Transverse colon (tissue), 4 donors: ENCODE measurements around the gene GNAQ. TPM values are rescaled to one million over a fixed set of nuclear protein-coding genes. Genes with fewer than 3 reads are reported as not detected.

Experiments
- DNase-seq: peaks from one replicate; pipeline ENCODE4 v3.0.0-alpha.2; 2019
- H3K27ac ChIP-seq, 4 donors: fragments of 200-600 bp; sonication (generic); 2 replicates each; pipeline ENCODE4 v1.5.1; 2016 to 2018; ENCODE audit warnings: inconsistent platforms in 4 of 4
- H3K27me3 ChIP-seq: fragments of 200-600 bp; sonication (generic); 2 replicates; pipeline ENCODE4 v1.5.1; 2017; ENCODE audit warnings: inconsistent platforms
- H3K36me3 ChIP-seq, 4 donors: fragments of 200-600 bp; sonication (generic); 2 replicates each; pipeline ENCODE4 v1.5.1; 2017 to 2019; ENCODE audit warnings: inconsistent platforms in 4 of 4
- H3K4me1 ChIP-seq, 4 donors: fragments of 200-600 bp; sonication (generic); 2 replicates each; pipeline ENCODE4 v1.5.1; 2017 to 2020; ENCODE audit warnings: inconsistent platforms in 4 of 4
- H3K4me3 ChIP-seq, 4 donors: fragments of 200-600 bp; sonication (generic); 1 replicate in 1 of 4; 2 replicates in 3 of 4; pipeline versions ENCODE4 v1.5.1 to v1.6.1; 2017 to 2019; ENCODE audit warnings: inconsistent platforms in 4 of 4
- H3K9me3 ChIP-seq, 2 donors: fragments of 200-600 bp; sonication (generic); 2 replicates each; pipeline ENCODE4 v1.5.1; 2017 to 2019; ENCODE audit warnings: inconsistent platforms in 2 of 2
- EP300 ChIP-seq: sonication (generic); formaldehyde crosslinking; IDR thresholded peaks from one replicate; pipeline ENCODE4 v1.6.1; 2017; ENCODE audit warnings: antibody characterized with exemption, low read depth
- POLR2A ChIP-seq: fragments of 450-650 bp; IDR thresholded peaks from one replicate; pipeline ENCODE4 v1.6.1; 2016; ENCODE audit warnings: antibody characterized with exemption, mild to moderate bottlenecking, moderate library complexity
- POLR2AphosphoS5 ChIP-seq, 3 donors: sonication (generic); formaldehyde crosslinking; IDR thresholded peaks; one replicate each; pipeline ENCODE4 v1.6.1; 2016; ENCODE audit warnings: antibody characterized with exemption in 3 of 3
- WGBS, 2 donors: methylation state at CpG; one replicate each; pipeline ENCODE4 v1.1.5; 2018; ENCODE audit warnings: low coverage in 1 of 2; 5-methylcytosine and 5-hydroxymethylcytosine counted together
- in situ Hi-C, 4 donors: fragments of 200-750 bp; cut with MboI; loops; one replicate each; pipeline versions ENCODE4 v1.15.0 to v1.15.1; 2017; ENCODE audit warnings: low sequenced_read_pairs in 3 of 4, low pct_ligation_motif_present in 1 of 4, low pct_unique_long_range_greater_than_20kb in 1 of 4
- intact Hi-C: fragments of 100-400 bp; cut with DNase I; formaldehyde crosslinking; loops from one replicate; pipeline ENCODE4 v1.15.1; 2023; ENCODE audit warnings: low total_unique reads
- total RNA-seq, 4 donors: library from RNA; depleted of rRNA; stranded (reverse); fragments of >200 nt; gene quantifications; one replicate each; pipeline ENCODE4 v1.1.0, GENCODE V29; 2016
- TF ChIP-seq, protein P1 (sequence below), 5 experiments: fragments of 200-600 bp in 3 of 5; fragments of 450-650 bp in 2 of 5; sonication (generic) in 3 of 5; IDR thresholded peaks; 1 replicate in 2 of 5; 2 replicates in 3 of 5; pipeline ENCODE4 v1.5.1; 2016 to 2017; ENCODE audit warnings: antibody characterized with exemption in 5 of 5, inconsistent platforms in 3 of 5, mild to moderate bottlenecking in 2 of 5, moderate library complexity in 1 of 5

The GNAQ gene
- total RNA-seq, 4 donors from 2014 or later, result 36.3 to 54.9 (median 47.1) TPM

DNA sequence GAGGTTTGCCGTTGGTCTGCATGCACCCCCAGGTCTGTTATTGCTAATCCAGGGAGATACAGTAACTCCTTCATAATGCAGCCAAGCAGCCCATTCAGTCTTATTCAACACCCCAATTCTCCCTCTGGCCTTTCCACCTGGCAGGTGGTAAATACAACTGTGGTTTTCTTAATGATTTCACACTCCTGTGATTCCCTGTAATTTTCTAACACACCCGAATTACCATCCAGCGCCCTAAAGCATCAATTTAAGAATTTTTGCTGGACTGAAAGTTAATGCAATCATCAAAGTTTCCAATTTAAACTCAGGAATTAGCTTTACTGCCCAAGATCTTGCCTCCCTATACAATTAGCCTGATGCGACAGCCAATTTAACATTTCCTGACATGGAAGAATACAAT lies 62.5 kb downstream of the GNAQ start:
- DNase-seq, result no peak
- Histone ChIP-seq H3K4me1 (peaks cover 0 to 11% (median 3%) of the 10 kb centered on the region in 4 donors), H3K9me3 (no peaks in the 10 kb centered on the region), H3K36me3 (no peaks in the 10 kb centered on the region), H3K4me3 (no peak overlapping the region), H3K27me3 (no peaks in the 10 kb centered on the region), H3K27ac (no peak overlapping the region)
- no peak for TF ChIP-seq POLR2A
- TF ChIP-seq, protein P1, sequence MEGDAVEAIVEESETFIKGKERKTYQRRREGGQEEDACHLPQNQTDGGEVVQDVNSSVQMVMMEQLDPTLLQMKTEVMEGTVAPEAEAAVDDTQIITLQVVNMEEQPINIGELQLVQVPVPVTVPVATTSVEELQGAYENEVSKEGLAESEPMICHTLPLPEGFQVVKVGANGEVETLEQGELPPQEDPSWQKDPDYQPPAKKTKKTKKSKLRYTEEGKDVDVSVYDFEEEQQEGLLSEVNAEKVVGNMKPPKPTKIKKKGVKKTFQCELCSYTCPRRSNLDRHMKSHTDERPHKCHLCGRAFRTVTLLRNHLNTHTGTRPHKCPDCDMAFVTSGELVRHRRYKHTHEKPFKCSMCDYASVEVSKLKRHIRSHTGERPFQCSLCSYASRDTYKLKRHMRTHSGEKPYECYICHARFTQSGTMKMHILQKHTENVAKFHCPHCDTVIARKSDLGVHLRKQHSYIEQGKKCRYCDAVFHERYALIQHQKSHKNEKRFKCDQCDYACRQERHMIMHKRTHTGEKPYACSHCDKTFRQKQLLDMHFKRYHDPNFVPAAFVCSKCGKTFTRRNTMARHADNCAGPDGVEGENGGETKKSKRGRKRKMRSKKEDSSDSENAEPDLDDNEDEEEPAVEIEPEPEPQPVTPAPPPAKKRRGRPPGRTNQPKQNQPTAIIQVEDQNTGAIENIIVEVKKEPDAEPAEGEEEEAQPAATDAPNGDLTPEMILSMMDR (IDR thresholded peaks at IDR 0.05), result no peak
- no peak for TF ChIP-seq POLR2AphosphoS5 (IDR thresholded peaks at IDR 0.05)
- no peak for TF ChIP-seq EP300
- in situ Hi-C loops, result no loop called here
- 75 to 91% methylated on average over 3 to 4 of the region's 4 CpGs for WGBS, 2 donors
- intact Hi-C loops, result no loop called here

DNA sequence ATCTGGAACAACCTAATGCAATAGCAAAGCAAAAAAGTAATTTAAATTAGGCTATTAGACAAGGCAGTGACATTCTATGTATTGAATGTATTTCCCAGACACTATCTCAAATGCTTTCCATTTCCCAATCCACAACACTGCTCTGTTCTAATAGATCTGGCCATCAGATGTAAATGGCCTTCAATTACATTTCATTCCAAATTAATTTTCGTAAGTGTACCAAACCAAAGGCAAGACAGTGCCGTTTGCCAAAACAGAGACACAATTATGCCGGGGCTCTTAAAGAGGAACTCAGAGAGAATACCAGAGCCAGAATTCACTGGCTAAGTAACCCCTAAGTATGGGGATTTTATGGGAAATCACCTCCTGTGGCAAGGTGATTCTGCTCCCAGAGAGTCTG lies 63.1 kb downstream of the GNAQ start:
- in situ Hi-C loops, result no loop called here
- Histone ChIP-seq H3K4me3 (no peak overlapping the region), H3K36me3 (no peaks in the 10 kb centered on the region), H3K27ac (no peak overlapping the region), H3K9me3 (no peaks in the 10 kb centered on the region), H3K27me3 (no peaks in the 10 kb centered on the region), H3K4me1 (peaks cover 0 to 12% (median 3%) of the 10 kb centered on the region in 4 donors)
- intact Hi-C loops, result no loop called here
- WGBS, 2 donors, result 73 to 80% methylated on average over 1 to 3 of the region's 3 CpGs
- TF ChIP-seq, protein P1 (IDR thresholded peaks at IDR 0.05), result no peak
- no peak for TF ChIP-seq POLR2AphosphoS5 (IDR thresholded peaks at IDR 0.05)
- no peak for TF ChIP-seq POLR2A
- no peak for TF ChIP-seq EP300
- no peak for DNase-seq

DNA sequence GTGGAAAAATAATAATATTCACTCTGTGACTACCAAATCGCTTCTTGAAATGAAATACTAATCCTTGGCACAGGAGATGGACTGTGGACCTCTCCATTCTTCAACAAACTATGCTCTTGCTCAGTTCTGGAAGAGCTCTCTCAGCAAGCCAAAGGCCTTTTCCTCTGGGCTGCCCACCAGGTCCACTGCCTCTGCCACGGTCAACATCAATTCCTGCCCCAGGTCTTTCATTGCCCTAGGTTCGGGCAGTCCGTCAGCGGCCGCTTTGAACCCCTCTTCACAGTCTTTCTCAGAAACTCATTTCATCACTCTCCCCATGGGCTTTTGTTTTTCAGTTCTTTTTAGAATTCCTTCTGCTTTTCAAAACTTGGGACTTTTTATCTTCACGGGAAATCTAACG lies 64.9 kb downstream of the GNAQ start:
- no peak for TF ChIP-seq EP300
- no peak for TF ChIP-seq POLR2AphosphoS5 (IDR thresholded peaks at IDR 0.05)
- TF ChIP-seq, protein P1 (IDR thresholded peaks at IDR 0.05), result no peak
- no peak for TF ChIP-seq POLR2A
- Histone ChIP-seq H3K27ac (no peak overlapping the region), H3K4me3 (no peak overlapping the region), H3K4me1 (peaks cover 0 to 20% (median 6%) of the 10 kb centered on the region in 4 donors), H3K27me3 (no peaks in the 10 kb centered on the region), H3K9me3 (no peaks in the 10 kb centered on the region), H3K36me3 (no peaks in the 10 kb centered on the region)
- in situ Hi-C loops, result no loop called here
- no peak for DNase-seq
- 61 to 90% methylated on average over 3 to 8 of the region's 8 CpGs for WGBS, 2 donors
- intact Hi-C loops, result no loop called here

DNA sequence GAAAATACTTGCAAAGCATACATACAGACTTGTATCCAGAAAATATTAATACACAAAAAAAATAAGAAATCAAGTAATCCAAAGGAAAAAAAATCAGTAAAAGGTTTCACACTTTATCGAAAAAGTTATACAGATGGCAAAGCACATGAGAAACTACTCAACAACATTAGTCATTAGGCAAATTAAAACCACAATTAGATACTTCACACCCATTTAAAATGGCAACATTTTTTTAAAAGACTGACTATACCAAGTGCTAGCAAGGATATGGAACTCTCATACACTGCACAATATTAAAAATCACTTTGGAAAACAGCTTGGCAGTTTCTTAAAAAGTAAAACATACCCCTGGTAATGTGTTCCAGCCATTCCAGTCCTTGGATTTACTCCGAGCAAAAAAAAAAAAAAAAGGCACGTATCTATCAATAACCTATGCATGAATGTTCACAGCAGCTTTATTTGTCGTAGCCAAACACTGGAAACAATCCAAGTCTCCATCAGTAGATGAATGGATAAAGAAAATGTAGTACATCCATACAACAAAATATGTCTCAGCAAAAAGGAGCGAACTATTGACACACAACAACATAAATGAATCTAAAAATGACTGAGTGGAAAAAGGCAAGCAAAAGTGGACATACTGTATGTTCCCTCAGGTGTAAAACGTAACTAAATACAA lies 66.0 kb downstream of the GNAQ start:
- no peak overlapping the region for H3K27ac ChIP-seq
- no peak for DNase-seq
- in situ Hi-C loops (no loop called here), intact Hi-C loops (no loop called here)
- TF ChIP-seq POLR2AphosphoS5 (IDR thresholded peaks at IDR 0.05) (no peak), EP300 (no peak), POLR2A (no peak)
- TF ChIP-seq, protein P1 (IDR thresholded peaks at IDR 0.05), result no peak
- H3K4me1 ChIP-seq, result peaks cover 5 to 31% (median 15%) of the 10 kb centered on the region in 4 donors
- no peaks in the 10 kb centered on the region for H3K36me3 ChIP-seq
- H3K4me3 ChIP-seq, result no peak overlapping the region
- no peaks in the 10 kb centered on the region for H3K9me3 ChIP-seq
- WGBS, 2 donors, result 56 to 65% methylated on average over 6 of the region's 6 CpGs
- no peaks in the 10 kb centered on the region for H3K27me3 ChIP-seq
